K562 (cell line): ENCODE data around the gene PCNX3. TPM values are rescaled to one million over a fixed set of nuclear protein-coding genes. Genes with fewer than 3 reads are reported as not detected.
A peak's percentile ranks its signal among the peaks of the same experiment; 100 is the strongest.

ENCODE experiments used
- ETS2 ChIP-seq: IDR thresholded peaks from 2 replicates; pipeline ENCODE4 v1.6.1; 2016; ENCODE audit warnings: borderline replicate concordance, missing genetic modification characterization, mild to moderate bottlenecking, moderate library complexity, missing compliant biosample characterization; ENCODE audit not compliant: poor library complexity, severe bottlenecking
- KDM4B ChIP-seq, 2 experiments: fragments of 450-650 bp in 1 of 2; sonication (generic) in 1 of 2; IDR thresholded peaks; 2 replicates each; pipeline ENCODE4 v1.6.1; 2016 to 2017; ENCODE audit warnings: borderline replicate concordance in 2 of 2, antibody characterized with exemption in 1 of 2, low read depth in 1 of 2, mild to moderate bottlenecking in 1 of 2
- PML ChIP-seq: IDR thresholded peaks from 2 replicates; pipeline ENCODE4 v1.6.1; 2012; ENCODE audit warnings: low read length, inconsistent platforms
- POLR2A ChIP-seq: fragments of 450-650 bp; conservative IDR thresholded peaks from 2 replicates; pipeline ENCODE4 v1.6.1; 2016
- RAD51 ChIP-seq: fragments of 450-650 bp; IDR thresholded peaks from 2 replicates; pipeline ENCODE4 v1.7.1; 2016; ENCODE audit warnings: low read depth, mild to moderate bottlenecking, borderline replicate concordance
- SMAD4 ChIP-seq: fragments of 250-450 bp; sonication (Bioruptor Pico); conservative IDR thresholded peaks from 2 replicates; pipeline ENCODE4 v1.8.0; 2021; ENCODE audit warnings: inconsistent platforms, mild to moderate bottlenecking, moderate library complexity
- polyA plus RNA-seq, 8 experiments: library from polyadenylated mRNA; depleted of rRNA in 4 of 8; stranded (reverse) in 5 of 8; unstranded in 3 of 8; fragments of >200 nt; fragmentation: Nextera tagmentation in 2 of 8; fragmentation: Illumina TruSeq in 1 of 8; extraction: Ambion mirVana in 2 of 8; extraction: Trizol in 1 of 8; gene quantifications; 2 replicates each; pipeline versions ENCODE4 v1.2.1 to v1.2.3, GENCODE V29; 2011 to 2014; ENCODE audit warnings: inconsistent platforms in 1 of 8, missing spikeins in 1 of 8
- total RNA-seq, 7 experiments: library from RNA; depleted of rRNA in 6 of 7; stranded (reverse); fragments of >200 nt in 6 of 7; fragmentation: Illumina TruSeq in 2 of 7; extraction: Trizol in 2 of 7; gene quantifications; 2 replicates each; pipeline versions ENCODE4 v1.2.1 to v1.2.3, GENCODE V29; 2011 to 2021; ENCODE audit warnings: low replicate concordance in 1 of 7
- TF ChIP-seq, protein P1 (sequence below), 2 experiments: fragments of 450-650 bp; formaldehyde crosslinking in 1 of 2; IDR thresholded peaks; 2 replicates each; pipeline versions ENCODE4 v1.4.0 to v1.6.1; 2014 to 2020; ENCODE audit warnings: mild to moderate bottlenecking in 2 of 2, borderline replicate concordance in 1 of 2, low read depth in 1 of 2
- TF ChIP-seq, protein P2 (sequence below): fragments of 450-650 bp; conservative IDR thresholded peaks from 2 replicates; pipeline ENCODE4 v1.6.1; 2016; ENCODE audit warnings: missing genetic modification characterization, low read depth, mild to moderate bottlenecking, control low read depth, missing compliant biosample characterization
- TF ChIP-seq, protein P3 (sequence below): fragments of 200-800 bp; sonication (Bioruptor generic); IDR thresholded peaks from 2 replicates; pipeline ENCODE4 v1.6.1; 2016; ENCODE audit warnings: missing genetic modification characterization, missing compliant biosample characterization

The PCNX3 gene
- total and polyA plus RNA-seq, 9 of the 15 experiments (the other 6 are each of a cell fraction or from before 2014, with no cell fraction given): 0.11 to 47.8 (median 12.8) TPM

DNA sequence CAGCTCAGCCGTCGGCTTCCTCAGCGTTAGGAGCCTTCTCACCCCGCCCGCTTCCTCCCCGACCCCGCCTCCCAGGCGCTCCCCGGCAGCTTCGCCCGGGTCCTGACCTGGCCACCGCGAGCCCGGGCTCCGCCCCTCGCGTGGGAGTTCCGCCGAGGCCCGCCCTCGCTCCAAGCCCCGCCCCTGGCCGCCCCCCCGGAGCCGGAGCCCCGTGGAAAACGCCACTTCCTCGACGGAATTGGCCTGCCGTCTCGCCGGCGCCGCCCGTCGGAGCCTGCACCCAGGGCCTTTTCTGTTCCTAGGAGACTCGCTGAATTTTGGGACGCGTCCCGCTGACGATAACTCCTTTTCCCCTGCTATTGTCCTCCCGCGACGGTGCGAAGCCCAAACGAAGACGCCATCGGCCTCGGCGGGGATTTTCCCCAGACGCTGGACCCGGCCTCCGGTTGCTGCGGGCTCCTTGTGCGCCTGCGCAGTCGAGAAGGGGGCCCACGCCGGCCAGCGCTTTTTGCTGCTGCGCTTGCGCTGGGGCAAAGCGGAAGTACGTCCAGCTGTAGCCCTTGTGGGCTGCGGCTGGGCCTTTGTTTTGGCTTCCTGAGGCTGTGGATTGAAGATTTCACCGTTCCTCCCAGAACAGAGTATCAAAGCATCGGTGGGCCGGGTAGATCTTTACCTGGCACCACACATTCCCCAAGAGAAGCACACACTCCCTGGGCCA lies 37.1 kb downstream of the PCNX3 start (continued):
- TF ChIP-seq, protein P1, sequence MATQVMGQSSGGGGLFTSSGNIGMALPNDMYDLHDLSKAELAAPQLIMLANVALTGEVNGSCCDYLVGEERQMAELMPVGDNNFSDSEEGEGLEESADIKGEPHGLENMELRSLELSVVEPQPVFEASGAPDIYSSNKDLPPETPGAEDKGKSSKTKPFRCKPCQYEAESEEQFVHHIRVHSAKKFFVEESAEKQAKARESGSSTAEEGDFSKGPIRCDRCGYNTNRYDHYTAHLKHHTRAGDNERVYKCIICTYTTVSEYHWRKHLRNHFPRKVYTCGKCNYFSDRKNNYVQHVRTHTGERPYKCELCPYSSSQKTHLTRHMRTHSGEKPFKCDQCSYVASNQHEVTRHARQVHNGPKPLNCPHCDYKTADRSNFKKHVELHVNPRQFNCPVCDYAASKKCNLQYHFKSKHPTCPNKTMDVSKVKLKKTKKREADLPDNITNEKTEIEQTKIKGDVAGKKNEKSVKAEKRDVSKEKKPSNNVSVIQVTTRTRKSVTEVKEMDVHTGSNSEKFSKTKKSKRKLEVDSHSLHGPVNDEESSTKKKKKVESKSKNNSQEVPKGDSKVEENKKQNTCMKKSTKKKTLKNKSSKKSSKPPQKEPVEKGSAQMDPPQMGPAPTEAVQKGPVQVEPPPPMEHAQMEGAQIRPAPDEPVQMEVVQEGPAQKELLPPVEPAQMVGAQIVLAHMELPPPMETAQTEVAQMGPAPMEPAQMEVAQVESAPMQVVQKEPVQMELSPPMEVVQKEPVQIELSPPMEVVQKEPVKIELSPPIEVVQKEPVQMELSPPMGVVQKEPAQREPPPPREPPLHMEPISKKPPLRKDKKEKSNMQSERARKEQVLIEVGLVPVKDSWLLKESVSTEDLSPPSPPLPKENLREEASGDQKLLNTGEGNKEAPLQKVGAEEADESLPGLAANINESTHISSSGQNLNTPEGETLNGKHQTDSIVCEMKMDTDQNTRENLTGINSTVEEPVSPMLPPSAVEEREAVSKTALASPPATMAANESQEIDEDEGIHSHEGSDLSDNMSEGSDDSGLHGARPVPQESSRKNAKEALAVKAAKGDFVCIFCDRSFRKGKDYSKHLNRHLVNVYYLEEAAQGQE (IDR thresholded peaks at IDR 0.05; ENCODE audit: borderline replicate concordance): no peak
- TF ChIP-seq, protein P1 (CRISPR knock-in tag; IDR thresholded peaks at IDR 0.05; ENCODE audit: low read depth): peak; percentile 55; the same call in 1 of the 2 replicates
- TF ChIP-seq, protein P2, sequence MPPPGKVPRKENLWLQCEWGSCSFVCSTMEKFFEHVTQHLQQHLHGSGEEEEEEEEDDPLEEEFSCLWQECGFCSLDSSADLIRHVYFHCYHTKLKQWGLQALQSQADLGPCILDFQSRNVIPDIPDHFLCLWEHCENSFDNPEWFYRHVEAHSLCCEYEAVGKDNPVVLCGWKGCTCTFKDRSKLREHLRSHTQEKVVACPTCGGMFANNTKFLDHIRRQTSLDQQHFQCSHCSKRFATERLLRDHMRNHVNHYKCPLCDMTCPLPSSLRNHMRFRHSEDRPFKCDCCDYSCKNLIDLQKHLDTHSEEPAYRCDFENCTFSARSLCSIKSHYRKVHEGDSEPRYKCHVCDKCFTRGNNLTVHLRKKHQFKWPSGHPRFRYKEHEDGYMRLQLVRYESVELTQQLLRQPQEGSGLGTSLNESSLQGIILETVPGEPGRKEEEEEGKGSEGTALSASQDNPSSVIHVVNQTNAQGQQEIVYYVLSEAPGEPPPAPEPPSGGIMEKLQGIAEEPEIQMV (tag): no peak
- TF ChIP-seq, protein P3, sequence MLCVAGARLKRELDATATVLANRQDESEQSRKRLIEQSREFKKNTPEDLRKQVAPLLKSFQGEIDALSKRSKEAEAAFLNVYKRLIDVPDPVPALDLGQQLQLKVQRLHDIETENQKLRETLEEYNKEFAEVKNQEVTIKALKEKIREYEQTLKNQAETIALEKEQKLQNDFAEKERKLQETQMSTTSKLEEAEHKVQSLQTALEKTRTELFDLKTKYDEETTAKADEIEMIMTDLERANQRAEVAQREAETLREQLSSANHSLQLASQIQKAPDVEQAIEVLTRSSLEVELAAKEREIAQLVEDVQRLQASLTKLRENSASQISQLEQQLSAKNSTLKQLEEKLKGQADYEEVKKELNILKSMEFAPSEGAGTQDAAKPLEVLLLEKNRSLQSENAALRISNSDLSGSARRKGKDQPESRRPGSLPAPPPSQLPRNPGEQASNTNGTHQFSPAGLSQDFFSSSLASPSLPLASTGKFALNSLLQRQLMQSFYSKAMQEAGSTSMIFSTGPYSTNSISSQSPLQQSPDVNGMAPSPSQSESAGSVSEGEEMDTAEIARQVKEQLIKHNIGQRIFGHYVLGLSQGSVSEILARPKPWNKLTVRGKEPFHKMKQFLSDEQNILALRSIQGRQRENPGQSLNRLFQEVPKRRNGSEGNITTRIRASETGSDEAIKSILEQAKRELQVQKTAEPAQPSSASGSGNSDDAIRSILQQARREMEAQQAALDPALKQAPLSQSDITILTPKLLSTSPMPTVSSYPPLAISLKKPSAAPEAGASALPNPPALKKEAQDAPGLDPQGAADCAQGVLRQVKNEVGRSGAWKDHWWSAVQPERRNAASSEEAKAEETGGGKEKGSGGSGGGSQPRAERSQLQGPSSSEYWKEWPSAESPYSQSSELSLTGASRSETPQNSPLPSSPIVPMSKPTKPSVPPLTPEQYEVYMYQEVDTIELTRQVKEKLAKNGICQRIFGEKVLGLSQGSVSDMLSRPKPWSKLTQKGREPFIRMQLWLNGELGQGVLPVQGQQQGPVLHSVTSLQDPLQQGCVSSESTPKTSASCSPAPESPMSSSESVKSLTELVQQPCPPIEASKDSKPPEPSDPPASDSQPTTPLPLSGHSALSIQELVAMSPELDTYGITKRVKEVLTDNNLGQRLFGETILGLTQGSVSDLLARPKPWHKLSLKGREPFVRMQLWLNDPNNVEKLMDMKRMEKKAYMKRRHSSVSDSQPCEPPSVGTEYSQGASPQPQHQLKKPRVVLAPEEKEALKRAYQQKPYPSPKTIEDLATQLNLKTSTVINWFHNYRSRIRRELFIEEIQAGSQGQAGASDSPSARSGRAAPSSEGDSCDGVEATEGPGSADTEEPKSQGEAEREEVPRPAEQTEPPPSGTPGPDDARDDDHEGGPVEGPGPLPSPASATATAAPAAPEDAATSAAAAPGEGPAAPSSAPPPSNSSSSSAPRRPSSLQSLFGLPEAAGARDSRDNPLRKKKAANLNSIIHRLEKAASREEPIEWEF (CRISPR knock-in tag): no peak
- peak; percentile 97 for TF ChIP-seq SMAD4 (CRISPR knock-in tag)
- no peak for TF ChIP-seq RAD51
- peak; percentile 65; the same call in 1 of the 2 replicates for TF ChIP-seq PML
- TF ChIP-seq POLR2A: peak; percentile 88
- no peak for TF ChIP-seq KDM4B (IDR thresholded peaks at IDR 0.05; ENCODE audit: borderline replicate concordance in 2 of 2, low read depth in 1 of 2)
- no peak for TF ChIP-seq ETS2 (tag)
